Breast epithelium (tissue), 3 donors: ENCODE data around the gene REEP6.

Experiments
- POLR2A ChIP-seq: fragments of 450-650 bp; IDR thresholded peaks from one replicate; pipeline ENCODE4 v1.6.1; 2016; ENCODE audit warnings: antibody characterized with exemption, mild to moderate bottlenecking, moderate library complexity
- POLR2AphosphoS5 ChIP-seq, 3 donors: sonication (generic); formaldehyde crosslinking; IDR thresholded peaks; one replicate each; pipeline ENCODE4 v1.6.1; 2017; ENCODE audit warnings: antibody characterized with exemption in 3 of 3

DNA sequence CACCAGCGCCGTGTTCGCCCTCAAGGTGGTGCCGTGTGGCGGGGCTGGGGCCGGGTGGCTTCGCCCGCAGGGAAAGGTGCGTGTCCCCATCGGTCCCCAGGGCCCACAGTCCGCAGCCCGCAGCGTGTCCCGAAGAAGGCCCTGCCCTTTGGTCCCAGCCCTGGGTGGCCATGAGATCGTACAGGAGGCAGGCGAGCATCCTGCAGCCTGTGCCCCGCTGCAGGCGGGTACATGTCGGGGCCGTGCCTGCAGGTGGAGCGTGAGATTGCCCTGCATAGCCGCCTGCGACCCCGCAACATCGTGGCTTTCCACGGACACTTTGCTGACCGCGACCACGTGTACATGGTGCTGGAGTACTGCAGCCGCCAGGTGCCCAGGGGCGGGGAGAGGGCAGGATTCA lies 34.4 kb downstream of the REEP6 start:
- TF ChIP-seq POLR2AphosphoS5 (IDR thresholded peaks at IDR 0.05) = no peak
- TF ChIP-seq POLR2A = no peak
